Head of caudate nucleus (tissue), 42 donors: ENCODE data around the gene TRIM26.
"Not testable (repeated sequence)": the region's sequence is repeated elsewhere in the genome, so short reads cannot be mapped to it uniquely, and the experiment has no call there.

ENCODE experiments used
- DNase-seq, 42 donors: peaks; one replicate each; pipeline versions ENCODE4 v3.0.0 to v3.0.0-alpha.2; 2020 to 2021; ENCODE audit warnings: mixed read lengths in 7 of 42
- intact Hi-C: fragments of 100-400 bp; cut with DNase I; formaldehyde crosslinking; loops from one replicate; pipeline ENCODE4 v1.15.0; 2022

Gene TRIM26

DNA sequence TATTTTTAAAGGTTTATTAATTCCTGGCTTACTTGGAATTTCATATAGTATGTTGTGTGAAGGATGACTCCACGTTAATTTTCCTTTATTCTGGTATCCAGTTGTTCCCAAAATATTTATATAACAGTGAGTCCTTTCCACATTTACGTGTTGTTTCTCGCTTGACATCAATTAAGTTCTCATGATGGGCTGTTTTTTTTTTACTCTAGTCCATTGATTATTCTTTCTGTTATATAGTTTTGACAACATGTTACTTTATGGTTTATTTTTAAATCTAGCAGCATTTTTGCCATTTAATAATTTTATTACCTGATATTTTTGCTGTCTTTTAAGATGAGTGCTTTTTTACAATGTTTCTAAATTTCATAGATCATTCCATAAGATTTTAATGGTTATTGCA is 70.5 kb downstream of the TRIM26 start:
- DNase-seq = no peak
- intact Hi-C loops = no loop called here

DNA sequence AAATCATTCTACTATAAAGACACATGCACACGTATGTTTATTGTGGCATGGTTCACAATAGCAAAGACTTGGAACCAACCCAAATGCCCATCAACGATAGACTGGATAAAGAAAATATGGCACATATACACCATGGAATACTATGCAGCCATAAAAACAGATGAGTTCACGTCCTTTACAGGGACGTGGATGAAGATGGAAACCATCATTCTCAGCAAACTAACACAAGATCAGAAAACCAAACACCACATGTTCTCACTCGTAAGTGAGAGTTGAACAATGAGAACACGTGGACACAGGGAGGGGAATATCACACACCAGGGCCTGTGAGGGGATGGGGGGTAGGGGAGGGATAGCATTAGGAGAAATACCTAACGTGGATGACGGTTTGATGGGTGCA is 73.0 kb downstream of the TRIM26 start:
- DNase-seq, intact Hi-C loops: not testable (repeated sequence)

DNA sequence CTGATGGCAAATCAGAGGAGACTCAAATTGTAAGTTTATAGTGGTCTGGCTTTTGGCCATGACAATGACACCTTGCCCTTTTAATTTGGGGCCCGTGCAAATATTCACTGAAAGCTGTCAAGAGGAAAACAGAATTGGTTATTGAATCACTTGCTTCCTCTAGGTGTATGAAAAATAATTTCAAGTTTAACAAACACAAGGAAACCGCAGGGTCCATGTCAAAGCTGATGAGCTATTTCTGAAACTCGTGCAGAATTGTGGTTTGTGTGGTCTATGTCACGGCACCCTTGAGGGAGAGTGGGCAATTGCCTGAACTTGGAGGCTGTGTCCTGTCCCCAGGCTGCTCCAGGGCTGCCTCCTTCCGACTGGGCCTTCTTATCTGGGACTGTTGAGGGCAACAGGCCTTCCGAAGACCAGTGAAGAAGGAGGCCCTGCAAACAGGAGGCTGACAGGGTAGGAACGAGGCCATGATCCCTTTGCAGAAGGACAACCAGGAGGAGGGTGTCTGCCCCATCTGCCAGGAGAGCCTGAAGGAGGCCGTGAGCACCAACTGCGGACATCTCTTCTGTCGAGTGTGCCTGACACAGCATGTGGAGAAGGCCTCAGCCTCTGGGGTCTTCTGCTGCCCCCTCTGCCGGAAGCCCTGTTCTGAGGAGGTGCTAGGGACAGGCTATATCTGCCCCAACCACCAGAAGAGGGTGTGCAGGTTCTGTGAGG is 76.5 kb downstream of the TRIM26 start:
- DNase-seq = no peak
- intact Hi-C loops = no loop called here

DNA sequence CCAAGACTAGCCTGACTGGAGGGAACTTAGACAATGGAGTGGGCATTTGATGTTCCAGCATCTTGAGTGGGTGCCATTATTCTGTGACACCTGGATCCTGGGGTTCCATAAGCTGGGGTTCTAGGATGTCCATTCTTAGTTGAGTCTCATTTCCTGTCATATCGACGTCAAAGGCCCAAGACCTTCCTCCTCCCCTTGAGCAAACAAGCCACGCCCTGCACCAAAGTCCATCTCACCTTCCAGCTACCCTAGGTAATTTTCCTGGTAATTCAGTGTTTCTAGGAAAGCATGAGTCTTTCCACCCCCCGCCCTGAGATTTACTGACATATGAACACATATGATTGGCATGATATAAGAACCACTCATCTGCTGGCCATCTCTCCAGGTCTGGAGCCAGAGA is 77.4 kb downstream of the TRIM26 start, which contains the start of gene TRIM40:
TSS of gene TRIM40 (plus strand) at position 384 of the 400 bp plus-strand sequence. CDS start 897 bp downstream, outside the sequence.
- intact Hi-C loops = no loop called here
- no peak for DNase-seq

DNA sequence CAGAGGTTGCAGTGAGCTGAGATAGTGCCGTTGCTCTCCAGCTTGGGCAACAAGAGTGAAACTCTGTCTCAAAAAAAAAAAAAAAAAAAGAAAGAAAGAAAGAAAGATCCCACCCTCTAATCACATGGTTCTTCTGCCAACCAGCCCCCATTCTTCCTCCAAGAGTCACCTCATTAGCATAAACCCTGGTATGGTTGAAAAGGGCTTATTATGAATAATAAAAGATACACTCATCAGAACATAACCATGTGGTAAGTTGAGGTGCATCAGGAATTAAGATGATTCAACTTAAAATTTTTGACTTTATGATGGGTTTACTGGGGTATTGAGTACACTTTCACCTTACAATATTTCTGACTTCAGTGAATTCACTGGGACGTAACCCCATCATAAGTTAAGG is 78.1 kb downstream of the TRIM26 start:
- no peak for DNase-seq
- intact Hi-C loops = no loop called here
